Upper lobe of left lung (tissue), 4 donors: ENCODE measurements around the gene SLFN12L.

Experiments used
- POLR2A ChIP-seq, 4 donors: fragments of 450-650 bp; IDR thresholded peaks; one replicate each; pipeline ENCODE4 v1.5.1; 2016 to 2017; ENCODE audit warnings: antibody characterized with exemption in 4 of 4, mild to moderate bottlenecking in 2 of 4
- POLR2AphosphoS5 ChIP-seq, 2 donors: sonication (generic); formaldehyde crosslinking; IDR thresholded peaks; one replicate each; pipeline ENCODE4 v1.5.1; 2017; ENCODE audit warnings: antibody characterized with exemption in 2 of 2
- TF ChIP-seq, protein P1 (sequence below), 6 experiments: fragments of 450-650 bp in 4 of 6; fragments of 200-600 bp in 2 of 6; sonication (generic) in 2 of 6; IDR thresholded peaks; one replicate each; pipeline ENCODE4 v1.5.1; 2016 to 2019; ENCODE audit warnings: antibody characterized with exemption in 6 of 6

DNA sequence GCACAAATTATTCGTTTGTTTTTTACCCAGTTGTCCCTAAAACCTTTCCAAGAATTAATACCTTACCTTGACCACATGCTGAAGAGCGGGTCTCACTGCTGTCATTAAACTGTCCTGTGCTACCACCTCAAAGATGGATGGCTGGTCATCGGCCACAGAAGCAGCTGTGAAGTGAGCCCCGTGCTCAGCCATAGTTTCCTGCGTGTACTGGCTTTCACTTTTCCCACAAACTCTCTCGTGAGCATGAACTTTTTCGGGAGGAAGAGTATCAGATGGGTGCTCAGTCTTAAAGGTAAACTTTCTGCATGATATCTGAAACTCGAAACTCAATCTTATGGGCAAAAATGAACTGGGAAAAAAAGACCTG is 40.3 kb upstream of the SLFN12L start:
- TF ChIP-seq, protein P1, sequence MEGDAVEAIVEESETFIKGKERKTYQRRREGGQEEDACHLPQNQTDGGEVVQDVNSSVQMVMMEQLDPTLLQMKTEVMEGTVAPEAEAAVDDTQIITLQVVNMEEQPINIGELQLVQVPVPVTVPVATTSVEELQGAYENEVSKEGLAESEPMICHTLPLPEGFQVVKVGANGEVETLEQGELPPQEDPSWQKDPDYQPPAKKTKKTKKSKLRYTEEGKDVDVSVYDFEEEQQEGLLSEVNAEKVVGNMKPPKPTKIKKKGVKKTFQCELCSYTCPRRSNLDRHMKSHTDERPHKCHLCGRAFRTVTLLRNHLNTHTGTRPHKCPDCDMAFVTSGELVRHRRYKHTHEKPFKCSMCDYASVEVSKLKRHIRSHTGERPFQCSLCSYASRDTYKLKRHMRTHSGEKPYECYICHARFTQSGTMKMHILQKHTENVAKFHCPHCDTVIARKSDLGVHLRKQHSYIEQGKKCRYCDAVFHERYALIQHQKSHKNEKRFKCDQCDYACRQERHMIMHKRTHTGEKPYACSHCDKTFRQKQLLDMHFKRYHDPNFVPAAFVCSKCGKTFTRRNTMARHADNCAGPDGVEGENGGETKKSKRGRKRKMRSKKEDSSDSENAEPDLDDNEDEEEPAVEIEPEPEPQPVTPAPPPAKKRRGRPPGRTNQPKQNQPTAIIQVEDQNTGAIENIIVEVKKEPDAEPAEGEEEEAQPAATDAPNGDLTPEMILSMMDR (IDR thresholded peaks at IDR 0.05): no peak
- TF ChIP-seq POLR2A (IDR thresholded peaks at IDR 0.05): no peak
- TF ChIP-seq POLR2AphosphoS5 (IDR thresholded peaks at IDR 0.05): no peak
